NCI-H1417 treated with DMSO at 0.1 percent for 48 hours (cell line): ENCODE results near the gene RXRA.
A peak's percentile ranks its signal among the peaks of the same experiment; 100 is the strongest.

Source experiments
- DNase-seq: peaks from one replicate; lab custom pipeline; 2025; lab: John Stamatoyannopoulos, UW

The RXRA gene

DNA sequence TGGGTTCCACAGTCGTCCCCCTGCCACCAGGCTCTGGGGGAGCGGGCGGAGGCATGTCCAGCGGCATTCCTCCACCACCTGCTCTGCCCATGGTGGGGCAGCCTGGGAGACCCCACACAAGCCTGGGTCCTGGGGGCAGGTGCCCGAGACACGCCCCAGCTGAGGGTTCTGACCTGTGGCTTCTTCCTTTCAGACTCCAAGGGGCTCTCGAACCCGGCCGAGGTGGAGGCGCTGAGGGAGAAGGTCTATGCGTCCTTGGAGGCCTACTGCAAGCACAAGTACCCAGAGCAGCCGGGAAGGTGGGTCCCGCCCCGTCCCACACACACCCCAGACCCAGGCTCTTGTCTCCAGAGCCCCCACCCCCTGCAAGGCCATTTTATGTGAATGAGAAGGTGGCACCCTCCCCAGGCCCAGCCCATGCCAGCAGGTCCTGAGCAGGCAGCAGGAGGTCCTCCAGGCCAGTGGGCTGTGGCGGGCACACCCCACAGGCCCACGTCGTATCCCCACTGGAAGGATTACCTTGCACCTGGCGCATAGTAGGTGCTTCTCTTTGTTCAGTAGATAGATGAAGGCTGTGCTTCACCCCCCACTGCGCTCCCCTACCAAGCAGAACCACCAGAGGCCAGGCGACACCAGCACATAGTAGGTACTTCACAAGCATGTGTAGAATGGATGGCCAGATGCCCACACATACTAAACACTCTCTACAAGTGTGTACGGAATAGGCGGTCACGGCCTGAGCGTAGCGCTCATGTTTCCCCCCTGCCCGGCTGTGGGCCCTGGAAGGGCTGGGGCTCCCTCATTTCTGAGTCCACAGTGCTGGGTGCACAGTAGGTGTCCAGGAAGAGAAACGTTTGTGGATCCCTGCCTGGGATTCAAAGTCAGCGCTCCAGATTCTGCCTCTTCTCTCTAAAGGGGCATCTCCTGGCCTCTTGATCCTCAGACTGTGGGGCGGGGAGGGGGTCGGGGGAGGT, 107.9 kb downstream of the RXRA start:
- DNase-seq, result no peak

DNA sequence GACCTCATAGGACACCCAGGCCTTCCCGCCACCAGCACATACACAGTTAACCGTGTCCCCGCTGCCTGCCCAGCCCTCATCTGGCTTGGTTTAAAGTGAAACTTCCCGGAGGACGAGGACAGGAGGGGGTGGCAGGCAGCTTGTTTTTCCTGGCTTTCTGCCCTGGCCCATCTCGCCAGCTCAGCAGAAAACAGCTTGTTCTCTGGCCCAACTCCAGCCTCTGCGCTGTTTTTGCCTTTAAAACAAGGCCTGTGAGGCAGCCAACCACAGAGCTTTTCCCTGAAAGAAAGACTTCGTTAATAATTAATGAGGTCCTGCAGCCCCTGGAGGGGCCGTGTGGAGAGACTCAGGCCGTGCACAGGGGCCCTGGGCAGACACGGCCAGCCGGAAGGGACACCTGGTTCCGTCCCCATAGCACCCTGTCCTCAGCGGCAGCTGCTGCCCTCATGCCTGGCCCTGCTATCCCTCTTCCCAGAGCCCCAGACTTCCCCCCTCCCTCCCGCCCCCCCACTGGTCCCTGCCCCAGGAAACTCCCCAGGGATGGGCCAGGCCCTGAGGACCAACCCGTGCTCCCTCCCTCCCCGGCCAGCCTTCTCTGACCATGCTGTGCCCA, 108.7 kb downstream of the RXRA start:
- peak; percentile 57 for DNase-seq

DNA sequence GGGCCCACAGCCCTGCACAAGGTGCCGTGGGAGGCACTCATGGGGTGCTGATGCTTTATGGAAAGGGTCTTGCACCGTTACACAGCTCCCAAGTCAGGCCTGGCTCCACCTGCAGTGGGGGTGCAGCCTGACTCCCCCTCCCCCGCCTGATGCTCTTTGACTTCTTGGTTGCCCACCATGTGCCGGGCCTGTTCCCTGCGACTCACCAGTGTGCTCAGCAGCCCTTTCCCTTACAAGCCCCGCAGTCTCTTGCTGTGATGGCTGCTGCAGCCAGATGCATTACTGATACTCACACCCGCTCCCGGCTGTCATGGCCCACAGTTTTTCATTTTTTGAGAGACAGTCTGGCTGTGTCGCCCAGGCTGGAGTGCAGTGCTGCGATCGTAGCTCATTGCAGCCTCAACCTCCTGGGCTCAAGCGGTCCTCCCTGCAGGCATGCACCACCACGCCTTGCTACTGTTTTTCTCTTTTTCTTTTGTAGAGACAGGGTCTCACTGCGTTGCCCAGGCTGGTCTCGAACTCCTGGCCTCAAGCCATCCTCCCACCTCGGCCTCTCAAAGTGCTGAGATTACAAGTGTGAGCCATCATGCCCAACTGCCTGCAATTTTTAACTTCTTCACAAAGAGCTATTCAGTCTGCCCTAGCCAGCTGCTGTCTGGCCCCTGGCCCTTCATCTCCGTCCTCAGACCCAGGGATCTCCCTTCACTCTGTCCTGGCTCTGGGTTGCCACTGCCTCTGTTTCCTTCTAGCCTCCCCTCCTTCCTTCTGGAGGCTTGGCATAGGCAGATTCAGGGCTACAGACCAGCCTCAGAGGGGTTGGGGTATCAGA, 109.5 kb downstream of the RXRA start:
- DNase-seq, result no peak

DNA sequence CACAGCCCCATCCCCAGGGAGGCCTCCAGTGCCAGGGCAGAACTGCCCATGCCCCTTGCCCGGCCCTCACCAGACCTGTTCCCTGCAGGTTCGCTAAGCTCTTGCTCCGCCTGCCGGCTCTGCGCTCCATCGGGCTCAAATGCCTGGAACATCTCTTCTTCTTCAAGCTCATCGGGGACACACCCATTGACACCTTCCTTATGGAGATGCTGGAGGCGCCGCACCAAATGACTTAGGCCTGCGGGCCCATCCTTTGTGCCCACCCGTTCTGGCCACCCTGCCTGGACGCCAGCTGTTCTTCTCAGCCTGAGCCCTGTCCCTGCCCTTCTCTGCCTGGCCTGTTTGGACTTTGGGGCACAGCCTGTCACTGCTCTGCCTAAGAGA, 110.1 kb downstream of the RXRA start:
- no peak for DNase-seq

DNA sequence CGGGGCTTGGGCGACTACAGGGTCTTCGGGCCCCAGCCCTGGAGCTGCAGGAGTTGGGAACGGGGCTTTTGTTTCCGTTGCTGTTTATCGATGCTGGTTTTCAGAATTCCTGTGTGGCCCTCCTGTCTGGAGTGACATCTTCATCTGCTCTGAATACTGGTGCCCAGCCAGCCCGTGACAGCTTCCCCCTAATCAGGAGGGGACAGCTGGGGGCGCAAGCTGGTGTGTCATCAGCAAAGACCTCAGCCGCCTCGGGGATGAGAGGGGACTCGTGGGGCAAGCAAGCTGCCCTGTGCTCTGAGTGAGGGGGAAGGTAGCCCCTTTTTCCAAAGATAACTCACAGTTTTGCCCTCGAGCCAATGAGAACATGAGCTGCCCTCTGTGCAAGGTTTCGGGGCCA, 110.7 kb downstream of the RXRA start:
- no peak for DNase-seq

DNA sequence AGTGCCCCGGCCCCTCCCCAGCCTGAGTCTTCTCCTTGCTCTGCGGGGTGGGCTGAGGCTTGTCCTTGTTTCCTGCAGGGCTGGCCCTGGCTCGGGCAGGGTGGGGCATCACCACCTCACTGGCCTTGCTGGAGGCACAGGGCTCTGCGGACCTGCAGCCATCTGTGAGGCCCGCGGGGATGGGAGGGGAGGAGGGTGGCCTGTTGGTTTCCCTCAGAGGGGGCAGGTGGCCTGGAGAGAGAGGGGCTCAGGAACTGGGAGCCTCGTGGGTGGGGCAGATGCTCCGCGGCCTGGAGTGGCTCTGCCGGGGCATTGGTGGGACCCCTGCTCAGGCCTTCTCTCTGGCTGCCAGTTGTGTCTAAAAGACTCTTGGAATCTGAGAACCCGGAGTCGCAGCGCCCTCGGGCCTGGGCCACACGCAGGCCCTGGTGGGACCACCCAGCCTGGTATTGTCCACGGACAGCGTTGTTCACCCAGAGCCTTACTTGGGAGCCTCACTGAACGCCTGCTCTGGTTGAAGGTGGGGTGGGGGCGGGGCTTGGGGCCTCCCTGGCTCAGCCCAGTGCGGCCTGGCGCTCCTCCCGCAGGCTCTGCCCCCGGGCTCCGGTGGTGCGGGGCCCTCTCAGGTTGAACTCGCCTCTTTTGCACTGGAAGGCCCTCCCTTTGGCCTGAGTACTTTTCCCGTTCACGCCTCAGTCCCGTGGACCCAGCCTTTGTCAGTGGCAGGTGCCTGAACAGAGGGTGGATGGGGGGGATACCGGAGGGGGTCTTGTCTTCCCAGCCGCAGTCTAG, 111.3 kb downstream of the RXRA start:
- DNase-seq, result no peak

DNA sequence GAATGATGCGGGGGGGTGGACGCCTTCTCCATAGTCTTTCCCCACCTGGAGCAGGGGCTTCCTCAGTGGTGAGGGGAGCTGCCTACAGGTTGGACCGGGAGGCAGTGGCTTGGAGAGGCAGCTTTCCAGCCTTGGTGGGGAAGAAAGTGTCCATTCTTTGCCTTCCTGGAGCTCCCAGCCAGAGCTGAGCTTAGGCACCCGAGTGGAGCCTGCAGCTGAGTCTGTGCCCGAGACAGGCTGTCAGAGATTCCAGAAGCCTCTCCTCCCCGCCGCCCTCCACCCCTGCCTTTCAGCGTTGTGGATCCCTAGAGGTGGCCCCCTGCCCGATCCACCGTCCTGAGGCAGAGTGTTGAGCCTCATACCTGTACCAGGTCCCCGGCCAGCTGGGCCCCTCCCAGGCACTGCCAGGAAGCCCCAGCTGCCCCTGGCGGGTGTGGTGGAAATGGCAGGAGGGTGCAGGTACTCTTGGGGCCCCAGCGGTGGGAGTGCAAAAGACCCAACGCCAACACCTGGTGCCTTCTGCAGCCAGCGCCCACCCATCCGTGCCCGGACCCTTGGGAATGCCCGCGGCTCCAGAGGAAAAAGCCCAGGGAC, 112.0 kb downstream of the RXRA start:
- no peak for DNase-seq

DNA sequence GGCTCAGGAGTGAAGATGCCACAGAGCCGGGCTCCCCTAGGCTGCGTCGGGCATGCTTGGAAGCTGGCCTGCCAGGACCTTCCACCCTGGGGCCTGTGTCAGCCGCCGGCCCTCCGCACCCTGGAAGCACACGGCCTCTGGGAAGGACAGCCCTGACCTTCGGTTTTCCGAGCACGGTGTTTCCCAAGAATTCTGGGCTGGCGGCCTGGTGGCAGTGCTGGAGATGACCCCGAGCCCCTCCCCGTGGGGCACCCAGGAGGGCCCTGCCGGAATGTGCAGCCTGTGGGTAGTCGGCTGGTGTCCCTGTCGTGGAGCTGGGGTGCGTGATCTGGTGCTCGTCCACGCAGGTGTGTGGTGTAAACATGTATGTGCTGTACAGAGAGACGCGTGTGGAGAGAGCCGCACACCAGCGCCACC, 113.1 kb downstream of the RXRA start:
- no peak for DNase-seq

DNA sequence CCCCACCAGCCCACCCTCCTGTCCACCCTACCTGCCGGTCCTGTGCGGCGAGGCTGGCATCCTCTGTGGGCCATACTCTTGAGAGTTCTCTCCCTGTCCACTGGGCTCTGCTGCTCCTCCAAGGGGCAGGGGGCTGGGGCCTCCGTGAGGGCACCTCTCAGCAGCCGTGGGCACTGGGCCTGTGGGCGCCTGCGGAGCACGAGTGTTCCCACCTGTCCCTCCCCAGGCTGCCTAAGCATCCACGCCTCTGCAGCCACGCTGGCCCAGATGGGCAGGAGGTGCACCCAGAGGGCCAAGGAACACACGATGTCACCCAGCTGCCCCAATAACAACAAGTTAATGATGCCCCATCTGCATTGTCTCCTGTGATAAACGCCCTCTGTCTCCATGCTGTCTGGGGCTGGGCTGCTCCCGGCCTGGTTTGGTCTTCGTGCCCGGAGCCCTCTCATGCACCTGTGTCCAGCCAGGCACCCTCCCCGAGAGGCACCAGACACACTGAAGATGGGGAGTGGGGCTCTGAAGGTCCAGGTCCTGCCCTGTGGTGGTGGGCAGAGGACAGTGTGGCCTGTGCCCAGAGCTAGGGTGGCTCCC, 114.5 kb downstream of the RXRA start:
- DNase-seq, result no peak

DNA sequence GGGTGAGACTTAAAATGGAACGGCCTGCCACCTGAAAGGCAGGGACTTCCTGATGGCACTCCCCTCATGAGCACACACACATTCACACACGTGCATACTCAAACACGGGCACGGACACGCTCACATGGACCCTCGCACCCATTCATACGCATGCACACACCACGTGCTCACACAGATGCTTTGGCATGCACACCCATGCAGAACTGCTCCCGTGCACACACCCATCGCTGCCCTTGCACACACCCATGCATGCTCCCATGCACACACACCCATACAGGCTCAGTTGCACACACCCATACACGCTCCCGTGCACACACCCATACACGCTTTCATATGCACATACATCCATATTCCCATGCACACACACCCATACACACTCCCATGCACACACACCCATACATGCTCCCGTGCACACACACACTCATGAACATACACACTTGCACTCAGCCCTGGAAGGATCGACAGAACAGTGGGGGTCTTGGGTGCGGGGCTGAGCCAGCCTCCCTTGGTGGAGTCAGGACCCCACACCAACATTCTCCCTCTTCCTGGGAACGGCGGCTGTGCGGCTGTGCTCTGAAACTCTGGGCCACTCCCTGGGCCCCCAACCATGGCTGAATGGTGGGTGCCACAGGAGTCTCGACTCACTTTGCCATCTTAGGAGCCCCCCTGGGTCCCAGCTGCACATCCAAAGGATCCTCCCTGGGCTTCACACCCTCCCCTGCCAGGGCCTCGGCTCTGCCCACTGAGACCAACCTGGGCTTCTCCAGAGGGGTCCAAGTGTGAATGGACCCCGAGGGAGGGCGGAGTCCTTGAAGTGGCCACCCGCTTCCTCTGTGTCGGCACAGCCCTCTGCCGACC, 115.2 kb downstream of the RXRA start:
- no peak for DNase-seq

DNA sequence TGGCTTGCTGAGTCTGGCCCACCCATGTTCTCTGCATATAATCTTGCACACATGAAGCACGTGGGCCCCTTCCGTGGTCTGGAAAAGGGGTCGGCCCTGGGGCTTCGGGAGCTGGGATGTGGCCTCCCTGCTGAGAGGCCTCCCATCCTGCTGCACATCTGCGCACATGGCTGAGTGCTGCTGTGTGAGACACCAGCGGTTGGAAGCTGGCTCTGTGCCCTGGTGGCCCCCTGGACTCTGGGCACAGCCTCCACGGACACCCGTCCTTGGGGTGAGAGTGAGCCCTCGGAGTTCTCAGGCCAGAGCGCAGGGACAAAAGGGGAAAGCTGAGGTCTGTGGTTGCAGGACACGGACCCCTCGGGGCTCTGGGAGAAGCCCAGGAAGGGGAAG, 115.8 kb downstream of the RXRA start:
- DNase-seq, result no peak

DNA sequence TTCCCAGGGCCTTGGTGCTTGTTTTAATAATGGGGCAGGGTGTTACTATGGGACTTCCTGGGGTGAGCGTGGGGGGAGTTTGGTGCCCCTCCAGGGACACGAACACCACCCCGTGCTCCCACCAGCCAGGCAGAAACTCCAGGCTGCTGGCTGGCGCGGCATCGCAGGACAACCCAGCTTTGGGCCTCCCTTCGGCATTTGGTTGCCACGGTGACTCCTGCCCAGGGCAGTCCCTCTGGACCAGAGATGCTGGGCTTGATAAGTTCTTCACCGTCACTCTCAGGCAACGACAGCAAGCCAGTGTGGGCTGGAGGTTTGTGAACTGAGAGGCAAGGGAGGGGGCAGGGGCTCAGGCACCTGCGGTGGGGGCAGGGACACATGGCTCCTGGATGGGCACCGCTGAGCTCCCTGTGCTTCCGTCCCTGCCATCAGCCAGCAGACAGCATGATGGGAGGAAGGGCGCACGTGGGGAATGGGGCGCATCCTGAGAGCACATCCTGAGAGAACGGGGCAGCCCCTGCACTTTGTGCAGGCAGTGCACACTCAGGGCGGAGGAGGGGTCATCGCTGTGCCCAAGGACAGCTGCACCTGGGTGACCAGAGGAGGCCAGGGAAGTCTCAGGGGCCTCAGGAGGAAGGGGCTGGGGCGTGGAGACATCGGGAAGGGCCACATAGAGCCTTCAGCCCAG, 116.4 kb downstream of the RXRA start:
- no peak for DNase-seq

DNA sequence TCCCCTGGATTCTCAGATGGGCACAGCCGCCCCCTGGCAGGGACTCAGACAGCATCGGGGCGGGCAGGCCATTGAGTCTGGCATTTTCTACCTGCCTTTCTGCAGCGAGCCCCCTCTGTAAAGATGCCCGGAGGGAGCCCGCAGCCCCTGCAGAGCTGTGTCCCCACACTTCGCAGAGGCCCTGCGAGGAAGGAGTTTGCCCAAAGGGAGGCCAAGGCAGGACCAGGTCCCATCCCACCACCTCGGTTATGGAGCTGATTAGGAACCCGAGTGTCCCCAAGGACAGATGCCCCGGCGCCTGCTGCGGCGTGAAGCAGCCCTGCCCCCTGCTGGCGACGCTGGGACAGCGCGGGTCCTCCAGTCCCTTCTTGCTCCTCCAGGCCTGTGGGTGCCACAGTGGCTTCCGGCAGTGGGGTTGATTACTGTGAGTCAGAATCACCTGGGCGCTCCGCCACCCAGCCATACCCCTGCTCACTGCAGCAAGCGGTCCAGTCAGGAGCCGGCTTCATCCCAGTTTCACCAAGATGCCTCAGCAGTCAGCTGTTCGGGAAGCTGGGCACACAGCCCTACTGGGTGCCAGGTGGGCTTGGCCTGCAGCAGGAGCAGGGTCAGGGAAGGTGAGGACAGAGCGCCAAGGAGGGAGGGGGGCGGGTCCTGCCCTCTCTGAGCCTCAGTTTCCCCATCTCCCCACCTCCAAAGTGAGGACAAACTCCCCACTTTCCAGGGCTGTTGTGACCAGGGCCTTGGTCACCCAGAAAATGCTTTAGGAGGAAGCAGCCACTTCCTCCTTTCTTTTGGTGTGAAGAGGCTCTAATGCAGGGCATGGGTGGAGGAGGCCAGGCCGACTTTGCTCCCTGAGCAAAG, 117.2 kb downstream of the RXRA start:
- DNase-seq, result peak; percentile 65

DNA sequence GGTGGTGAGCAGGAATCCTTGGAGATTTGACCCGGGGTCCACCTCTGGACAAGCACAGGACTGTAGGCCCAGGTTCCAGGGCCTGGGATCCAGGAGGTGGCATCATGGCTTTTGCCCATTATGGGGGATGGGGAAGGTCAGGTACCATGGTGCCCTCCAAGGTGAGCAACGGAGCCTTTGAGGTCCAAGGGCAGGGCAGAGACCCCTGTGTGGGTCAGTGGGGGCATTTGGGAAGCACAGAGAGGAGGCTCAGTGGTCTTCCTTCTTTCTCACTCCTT, 117.7 kb downstream of the RXRA start:
- no peak for DNase-seq

DNA sequence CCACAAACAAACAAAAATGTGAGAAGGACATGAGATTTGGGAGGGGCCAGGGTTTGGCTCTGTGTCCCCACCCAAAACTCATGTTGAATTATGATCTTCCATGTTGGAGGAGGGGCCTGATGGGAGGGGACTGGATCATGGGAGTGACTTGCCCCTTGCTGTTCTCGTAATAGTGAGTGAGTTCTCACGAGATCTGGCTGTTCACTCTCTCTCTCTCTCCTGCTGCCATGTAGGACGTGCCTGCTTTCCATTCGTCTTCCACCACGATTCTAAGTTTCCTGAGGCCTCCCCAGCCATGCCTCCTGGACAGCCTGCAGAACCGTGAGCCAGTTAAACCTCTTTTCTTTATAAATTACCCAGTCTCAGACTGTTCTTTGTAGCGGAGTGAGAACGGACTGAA, 118.7 kb downstream of the RXRA start:
- DNase-seq, result no peak

DNA sequence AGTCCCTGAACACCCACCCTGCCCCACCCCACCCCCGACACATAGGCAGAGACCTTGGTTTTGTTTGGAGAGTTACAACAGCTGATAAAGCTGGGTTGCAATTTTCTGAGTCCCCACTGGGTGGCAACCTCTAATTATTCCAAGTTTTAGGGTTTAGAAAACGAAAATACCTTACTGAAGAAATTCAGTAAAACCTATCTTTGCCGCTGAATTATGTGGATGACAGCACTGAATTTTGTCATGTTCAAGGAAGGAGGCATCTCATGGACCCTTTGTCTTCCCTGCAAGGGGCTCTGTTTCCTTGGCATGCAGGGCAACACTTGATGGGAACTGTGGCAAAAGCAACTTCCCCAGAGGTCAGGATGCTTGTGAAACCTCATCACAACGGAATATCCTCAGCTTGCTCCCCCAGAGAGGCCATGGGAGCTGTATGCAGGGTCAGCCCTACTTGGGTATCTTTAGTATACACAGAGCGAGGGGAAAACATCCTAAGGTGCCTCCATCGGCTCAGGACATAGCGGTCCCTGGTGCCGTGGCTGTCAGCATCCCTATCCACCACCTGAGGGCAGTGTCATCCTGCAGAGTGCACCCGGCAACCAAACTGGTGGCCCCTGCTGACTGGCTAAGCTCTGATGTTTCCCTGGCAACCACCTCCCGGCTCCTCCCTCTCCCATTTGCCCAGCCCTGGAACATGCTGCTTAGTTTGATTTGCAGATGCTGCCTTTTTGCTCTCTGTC, 123.1 kb downstream of the RXRA start:
- peak; percentile 61 for DNase-seq

DNA sequence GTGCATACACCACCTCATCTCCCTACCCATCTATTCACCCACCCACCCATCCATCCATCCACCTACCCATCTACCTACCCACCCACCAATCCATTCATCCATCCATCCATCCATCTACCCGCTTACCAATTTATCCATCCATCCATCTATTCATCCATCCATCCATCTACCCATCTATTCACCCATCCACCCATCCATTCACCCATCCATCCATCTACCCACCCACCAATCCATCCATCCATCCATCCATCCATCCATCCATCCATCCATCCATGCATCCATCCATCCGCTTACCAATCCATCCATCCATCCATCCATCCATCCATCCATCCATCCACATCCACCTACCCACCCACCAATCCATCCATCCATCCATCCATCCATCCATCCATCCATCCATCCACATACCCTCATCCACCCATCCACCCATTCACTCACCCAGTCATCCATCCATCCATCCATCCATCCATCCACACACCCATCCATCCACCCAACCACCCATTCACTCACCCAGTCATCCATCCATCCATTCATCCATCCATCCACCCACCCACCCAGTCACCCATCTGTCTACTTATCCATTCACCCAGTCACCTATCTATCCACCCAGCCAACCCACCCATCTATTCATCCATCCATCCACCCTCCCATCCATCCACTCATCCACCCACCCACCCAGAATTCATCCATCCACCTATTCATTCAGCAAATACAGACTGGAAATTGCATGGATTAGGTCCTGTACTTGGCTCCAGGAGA, 125.6 kb downstream of the RXRA start:
- DNase-seq, result no peak
